H1 (cell line): Measurements from ENCODE around the gene STX5. TPM values are rescaled to one million over a fixed set of nuclear protein-coding genes. Genes with fewer than 3 reads are reported as not detected.

Experiments used
- BCL11A ChIP-seq, 2 experiments: IDR thresholded peaks; one replicate each; pipeline ENCODE4 v1.6.1; 2011; ENCODE audit warnings: low read depth in 2 of 2, low read length in 2 of 2, mild to moderate bottlenecking in 2 of 2
- BRCA1 ChIP-seq: IDR thresholded peaks from 2 replicates; pipeline ENCODE4 v1.6.1; 2012; ENCODE audit warnings: low read depth, low read length, improper control_type of control experiment
- SIN3A ChIP-seq, 2 experiments: IDR thresholded peaks in 1 of 2; conservative IDR thresholded peaks in 1 of 2; 2 replicates each; pipeline ENCODE4 v1.6.1; 2011 to 2012; ENCODE audit warnings: low read length in 2 of 2, improper control_type of control experiment in 1 of 2, low read depth in 1 of 2, mild to moderate bottlenecking in 1 of 2
- SRF ChIP-seq: IDR thresholded peaks from 2 replicates; pipeline ENCODE4 v1.6.1; 2011; ENCODE audit warnings: mild to moderate bottlenecking, low read depth, low read length, moderate library complexity
- TAF1 ChIP-seq: IDR thresholded peaks from 2 replicates; pipeline ENCODE4 v1.6.1; 2011; ENCODE audit warnings: mild to moderate bottlenecking, low read depth, low read length
- polyA plus RNA-seq, 7 experiments: library from polyadenylated mRNA; depleted of rRNA in 3 of 7; stranded (reverse) in 5 of 7; unstranded in 2 of 7; fragments of >200 nt in 5 of 7; fragments of 200-250 nt in 2 of 7; gene quantifications; 1 replicate in 5 of 7; 2 replicates in 1 of 7; 4 replicates in 1 of 7; pipeline versions ENCODE4 v1.2.1 to v1.2.3, GENCODE V29; 2011 to 2013; ENCODE audit warnings: missing spikeins in 2 of 7, mixed read lengths in 2 of 7
- total RNA-seq: library from RNA; stranded (reverse); fragmentation: NEBNext Ultra II Directional; extraction: Animal tissue kit (Norgen Biotek cat#: 25700); gene quantifications from 2 replicates; pipeline ENCODE4 v1.2.1, GENCODE V29; 2021

The STX5 gene
- total and polyA plus RNA-seq, 2 of the 8 experiments (the other 6 are each of a cell fraction or from before 2014, with no cell fraction given), result 24.2 to 28.5 TPM

- no peak for TF ChIP-seq BRCA1
- no peak for TF ChIP-seq TAF1
- no peak for TF ChIP-seq SRF
- no peak for TF ChIP-seq SIN3A (conservative IDR thresholded peaks at IDR 0.05 in 1 of 2, IDR thresholded peaks at IDR 0.05 in 1 of 2; ENCODE audit: low read depth in 1 of 2, low read length in 2 of 2)
- TF ChIP-seq BCL11A (IDR thresholded peaks at IDR 0.05; ENCODE audit: low read depth in 2 of 2, low read length in 2 of 2), result no peak
These were observed 57.4 kb downstream of the STX5 start (continued) for GRCh38 chr11:62774407-62774806.
